ENCODE results near the gene GLP1R. TPM values are rescaled to one million over a fixed set of nuclear protein-coding genes. Genes with fewer than 3 reads are reported as not detected.
A peak's percentile ranks its signal among the peaks of the same experiment; 100 is the strongest.

Gene GLP1R
- total and polyA plus RNA-seq, 4 donors: not detected

DNA sequence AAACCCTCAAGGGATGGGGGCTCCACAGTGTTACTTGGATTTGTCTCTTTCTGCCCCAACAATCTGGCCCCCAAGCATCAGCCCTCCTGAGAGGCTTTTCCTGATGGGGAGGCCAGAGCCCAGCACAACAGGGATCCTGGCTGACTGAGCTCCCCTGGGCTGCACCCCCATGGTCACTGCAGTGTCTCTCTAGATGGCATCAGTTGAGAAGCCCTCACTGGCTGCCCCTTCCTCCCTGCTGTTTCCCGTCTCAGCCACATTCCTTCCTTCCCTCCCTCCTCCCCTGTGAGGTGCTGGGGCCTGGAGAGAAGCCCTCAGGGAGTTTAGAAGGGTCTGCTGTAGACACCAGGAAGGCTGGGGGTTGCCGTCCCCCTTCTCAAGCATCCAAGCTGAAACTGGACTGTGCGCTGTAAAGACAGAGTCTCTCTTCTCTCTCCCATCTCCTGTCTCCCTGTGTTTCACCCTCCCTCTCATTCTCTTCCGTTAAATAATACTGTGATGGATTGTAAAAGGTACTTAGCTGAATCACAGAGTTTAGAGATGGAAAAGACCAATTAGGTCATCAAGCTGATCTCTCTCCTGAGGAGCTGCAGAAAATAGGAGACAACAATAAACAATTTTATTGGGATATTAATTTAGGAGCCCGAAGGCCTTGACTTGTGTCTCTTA lies 36.7 kb downstream of the GLP1R start:
- H3K27me3 ChIP-seq (ENCODE audit: control insufficient read depth in 1 of 2, insufficient read depth in 2 of 2, low read length in 1 of 2): no peaks in the 10 kb centered on the region
- H3K9me3 ChIP-seq (ENCODE audit: control insufficient read depth, low read length): no peaks in the 10 kb centered on the region
- H3K27ac ChIP-seq (ENCODE audit: low read depth in 1 of 2, low read length in 2 of 2): no peak overlapping the region
- H3K4me3 ChIP-seq (ENCODE audit: low read length in 2 of 2): no peak overlapping the region
- DNase-seq (no peak), ATAC-seq (ENCODE audit: low FRiP score) (no peak)
- intact Hi-C loops (cut with DNase I): no loop called here
- 76 to 78% methylated on average over 5 of the region's 5 CpGs for WGBS, 2 donors
- no peaks in the 10 kb centered on the region for H3K4me1 ChIP-seq (ENCODE audit: control insufficient read depth in 1 of 2, insufficient read depth in 2 of 2, low read length in 2 of 2)
- no peaks in the 10 kb centered on the region for H3K36me3 ChIP-seq (ENCODE audit: control insufficient read depth in 1 of 2, insufficient read depth in 2 of 2, low read length in 1 of 2)

DNA sequence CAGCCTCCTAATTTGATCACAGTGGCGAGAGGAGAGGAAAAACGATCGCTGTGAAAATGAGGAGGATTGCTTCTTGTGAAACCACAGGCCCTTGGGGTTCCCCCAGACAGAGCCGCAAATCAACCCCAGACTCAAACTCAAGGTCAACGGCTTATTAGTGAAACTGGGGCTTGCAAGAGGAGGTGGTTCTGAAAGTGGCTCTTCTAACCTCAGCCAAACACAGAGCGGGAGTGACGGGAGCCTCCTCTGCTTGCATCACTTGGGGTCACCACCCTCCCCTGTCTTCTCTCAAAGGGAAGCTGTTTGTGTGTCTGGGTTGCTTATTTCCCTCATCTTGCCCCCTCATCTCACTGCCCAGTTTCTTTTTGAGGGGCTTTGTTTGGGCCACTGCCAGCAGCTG lies 37.7 kb downstream of the GLP1R start:
- intact Hi-C loops (cut with DNase I): no loop called here
- WGBS, 2 donors: 78 to 82% methylated on average over 7 of the region's 7 CpGs

GRCh38 chr6:39086711-39087110 lies 38.1 kb downstream of the GLP1R start:
- 39 to 41% methylated on average over 6 of the region's 6 CpGs for WGBS, 2 donors
- Histone ChIP-seq H3K4me1 (ENCODE audit: control insufficient read depth in 1 of 2, insufficient read depth in 2 of 2, low read length in 2 of 2) (no peaks in the 10 kb centered on the region), H3K9me3 (ENCODE audit: control insufficient read depth, low read length) (no peaks in the 10 kb centered on the region), H3K27ac (ENCODE audit: low read depth in 1 of 2, low read length in 2 of 2) (no peak overlapping the region), H3K36me3 (ENCODE audit: control insufficient read depth in 1 of 2, insufficient read depth in 2 of 2, low read length in 1 of 2) (no peaks in the 10 kb centered on the region), H3K27me3 (ENCODE audit: control insufficient read depth in 1 of 2, insufficient read depth in 2 of 2, low read length in 1 of 2) (no peaks in the 10 kb centered on the region), H3K4me3 (ENCODE audit: low read length in 2 of 2) (no peak overlapping the region)
- intact Hi-C loops (cut with DNase I): no loop called here
- DNase-seq (no peak), ATAC-seq (ENCODE audit: low FRiP score) (no peak)

More for the DNA sequence above, 37.7 kb downstream of the GLP1R start:
- Histone ChIP-seq H3K4me3 (ENCODE audit: low read length in 2 of 2) (no peak overlapping the region), H3K27me3 (ENCODE audit: control insufficient read depth in 1 of 2, insufficient read depth in 2 of 2, low read length in 1 of 2) (no peaks in the 10 kb centered on the region), H3K9me3 (ENCODE audit: control insufficient read depth, low read length) (no peaks in the 10 kb centered on the region), H3K4me1 (ENCODE audit: control insufficient read depth in 1 of 2, insufficient read depth in 2 of 2, low read length in 2 of 2) (no peaks in the 10 kb centered on the region), H3K27ac (ENCODE audit: low read depth in 1 of 2, low read length in 2 of 2) (no peak overlapping the region), H3K36me3 (ENCODE audit: control insufficient read depth in 1 of 2, insufficient read depth in 2 of 2, low read length in 1 of 2) (no peaks in the 10 kb centered on the region)
- DNase-seq (no peak), ATAC-seq (ENCODE audit: low FRiP score) (no peak)

DNA sequence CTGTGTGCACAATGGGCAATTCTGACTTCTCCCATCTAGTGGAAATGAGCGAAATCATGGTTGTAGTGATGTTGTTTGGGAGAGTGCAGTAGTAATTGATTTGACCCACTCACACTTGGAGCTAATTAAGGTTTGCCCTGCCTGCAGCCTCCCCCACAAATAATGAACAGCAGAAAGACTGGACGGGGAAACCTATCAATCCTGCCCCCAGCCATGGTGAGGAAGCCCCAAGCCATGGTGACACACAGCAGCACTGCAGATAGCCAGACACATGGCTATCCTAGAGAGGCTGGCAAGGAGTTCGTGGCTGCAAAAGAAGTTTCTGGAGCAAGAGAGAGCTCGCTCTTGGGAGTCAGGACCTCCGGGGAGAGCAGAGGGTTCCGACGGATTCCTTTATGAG lies 38.6 kb downstream of the GLP1R start:
- Histone ChIP-seq H3K27ac (ENCODE audit: low read depth in 1 of 2, low read length in 2 of 2) (no peak overlapping the region), H3K4me1 (ENCODE audit: control insufficient read depth in 1 of 2, insufficient read depth in 2 of 2, low read length in 2 of 2) (no peaks in the 10 kb centered on the region), H3K9me3 (ENCODE audit: control insufficient read depth, low read length) (no peaks in the 10 kb centered on the region), H3K27me3 (ENCODE audit: control insufficient read depth in 1 of 2, insufficient read depth in 2 of 2, low read length in 1 of 2) (no peaks in the 10 kb centered on the region), H3K4me3 (ENCODE audit: low read length in 2 of 2) (no peak overlapping the region), H3K36me3 (ENCODE audit: control insufficient read depth in 1 of 2, insufficient read depth in 2 of 2, low read length in 1 of 2) (no peaks in the 10 kb centered on the region)
- WGBS, 2 donors: 34 to 48% methylated on average over 7 of the region's 7 CpGs
- DNase-seq (no peak), ATAC-seq (ENCODE audit: low FRiP score) (no peak)
- intact Hi-C loops (cut with DNase I): no loop called here

DNA sequence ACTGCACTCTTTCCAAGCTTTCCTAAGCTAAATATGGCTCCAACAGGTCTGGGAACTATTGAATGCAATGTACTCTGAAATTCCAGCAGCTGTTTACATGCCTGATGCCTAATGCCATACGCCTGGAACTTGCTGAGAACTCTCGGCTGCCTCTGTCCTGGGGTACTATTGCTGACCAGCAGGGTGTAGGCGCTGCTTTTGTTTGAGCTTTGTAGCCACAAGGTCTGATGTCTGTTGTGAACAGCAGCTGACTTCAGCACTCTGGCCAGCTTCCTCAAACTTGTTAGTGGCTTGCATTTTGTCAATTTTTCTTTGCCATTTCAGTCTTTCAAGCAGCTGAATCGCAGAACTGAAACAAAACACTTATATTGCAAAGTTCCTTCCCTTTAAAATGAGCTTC lies 39.8 kb downstream of the GLP1R start:
- DNase-seq (peak in 1 of 2 donors; percentile 74), ATAC-seq (ENCODE audit: low FRiP score) (peak; percentile 35)
- 0 to 2% methylated on average over 4 of the region's 4 CpGs for WGBS, 2 donors
- H3K4me1 ChIP-seq (ENCODE audit: control insufficient read depth in 1 of 2, insufficient read depth in 2 of 2, low read length in 2 of 2): no peaks in the 10 kb centered on the region
- H3K4me3 ChIP-seq (ENCODE audit: low read length in 2 of 2): no peak overlapping the region
- no peaks in the 10 kb centered on the region for H3K9me3 ChIP-seq (ENCODE audit: control insufficient read depth, low read length)
- no peaks in the 10 kb centered on the region for H3K36me3 ChIP-seq (ENCODE audit: control insufficient read depth in 1 of 2, insufficient read depth in 2 of 2, low read length in 1 of 2)
- no peaks in the 10 kb centered on the region for H3K27me3 ChIP-seq (ENCODE audit: control insufficient read depth in 1 of 2, insufficient read depth in 2 of 2, low read length in 1 of 2)
- H3K27ac ChIP-seq (ENCODE audit: low read depth in 1 of 2, low read length in 2 of 2): no peak overlapping the region
- intact Hi-C loops (cut with DNase I): loop anchor here in 1 of 2 donors (2.0 kb wide), 1 partner anchor 222 kb away; no protein-coding TSS in a partner anchor

GRCh38 chr6:39090036-39090435 lies 41.5 kb downstream of the GLP1R start:
- ATAC-seq (ENCODE audit: low FRiP score) (no peak), DNase-seq (no peak)
- WGBS, 2 donors: 60 to 62% methylated on average over 4 of the region's 4 CpGs
- intact Hi-C loops (cut with DNase I): no loop called here
- Histone ChIP-seq H3K4me1 (ENCODE audit: control insufficient read depth in 1 of 2, insufficient read depth in 2 of 2, low read length in 2 of 2) (no peaks in the 10 kb centered on the region), H3K27me3 (ENCODE audit: control insufficient read depth in 1 of 2, insufficient read depth in 2 of 2, low read length in 1 of 2) (no peaks in the 10 kb centered on the region), H3K36me3 (ENCODE audit: control insufficient read depth in 1 of 2, insufficient read depth in 2 of 2, low read length in 1 of 2) (no peaks in the 10 kb centered on the region), H3K9me3 (ENCODE audit: control insufficient read depth, low read length) (no peaks in the 10 kb centered on the region), H3K27ac (ENCODE audit: low read depth in 1 of 2, low read length in 2 of 2) (no peak overlapping the region), H3K4me3 (ENCODE audit: low read length in 2 of 2) (no peak overlapping the region)

- ATAC-seq (ENCODE audit: low FRiP score) (no peak), DNase-seq (no peak)
- Histone ChIP-seq H3K27me3 (ENCODE audit: control insufficient read depth in 1 of 2, insufficient read depth in 2 of 2, low read length in 1 of 2) (no peaks in the 10 kb centered on the region), H3K4me3 (ENCODE audit: low read length in 2 of 2) (no peak overlapping the region), H3K36me3 (ENCODE audit: control insufficient read depth in 1 of 2, insufficient read depth in 2 of 2, low read length in 1 of 2) (no peaks in the 10 kb centered on the region), H3K27ac (ENCODE audit: low read depth in 1 of 2, low read length in 2 of 2) (no peak overlapping the region), H3K4me1 (ENCODE audit: control insufficient read depth in 1 of 2, insufficient read depth in 2 of 2, low read length in 2 of 2) (no peaks in the 10 kb centered on the region), H3K9me3 (ENCODE audit: control insufficient read depth, low read length) (no peaks in the 10 kb centered on the region)
- WGBS, 2 donors: 84 to 87% methylated on average over 7 of the region's 7 CpGs
- intact Hi-C loops (cut with DNase I): no loop called here
Observed at GRCh38 chr6:39091220-39091619, 42.6 kb downstream of the GLP1R start.

DNA sequence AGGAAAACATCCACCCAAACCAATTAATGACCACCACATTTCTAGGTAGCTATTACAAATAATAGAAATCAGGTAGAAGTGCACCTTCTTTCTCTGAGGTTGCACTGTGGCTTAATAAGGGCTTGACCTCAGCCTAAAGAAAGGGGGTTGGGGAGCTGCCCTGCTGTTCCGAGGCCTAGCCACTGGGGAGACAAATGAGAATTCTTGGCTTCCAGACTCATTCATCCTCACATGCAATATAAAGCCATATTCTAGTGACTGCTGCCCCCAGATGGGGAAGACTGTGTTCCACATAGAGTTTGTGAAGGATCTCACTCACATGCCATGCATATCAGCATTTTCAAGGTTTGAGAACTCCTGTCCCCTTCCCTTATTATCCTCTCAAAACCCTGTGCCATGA lies 43.5 kb downstream of the GLP1R start:
- DNase-seq (no peak), ATAC-seq (ENCODE audit: low FRiP score) (no peak)
- no peaks in the 10 kb centered on the region for H3K36me3 ChIP-seq (ENCODE audit: control insufficient read depth in 1 of 2, insufficient read depth in 2 of 2, low read length in 1 of 2)
- no peaks in the 10 kb centered on the region for H3K9me3 ChIP-seq (ENCODE audit: control insufficient read depth, low read length)
- no peak overlapping the region for H3K4me3 ChIP-seq (ENCODE audit: low read length in 2 of 2)
- no peak overlapping the region for H3K27ac ChIP-seq (ENCODE audit: low read depth in 1 of 2, low read length in 2 of 2)
- WGBS, 2 donors: 41 to 51% methylated on average over 1 of the region's 1 CpG
- intact Hi-C loops (cut with DNase I): no loop called here
- no peaks in the 10 kb centered on the region for H3K27me3 ChIP-seq (ENCODE audit: control insufficient read depth in 1 of 2, insufficient read depth in 2 of 2, low read length in 1 of 2)
- H3K4me1 ChIP-seq (ENCODE audit: control insufficient read depth in 1 of 2, insufficient read depth in 2 of 2, low read length in 2 of 2): no peaks in the 10 kb centered on the region

DNA sequence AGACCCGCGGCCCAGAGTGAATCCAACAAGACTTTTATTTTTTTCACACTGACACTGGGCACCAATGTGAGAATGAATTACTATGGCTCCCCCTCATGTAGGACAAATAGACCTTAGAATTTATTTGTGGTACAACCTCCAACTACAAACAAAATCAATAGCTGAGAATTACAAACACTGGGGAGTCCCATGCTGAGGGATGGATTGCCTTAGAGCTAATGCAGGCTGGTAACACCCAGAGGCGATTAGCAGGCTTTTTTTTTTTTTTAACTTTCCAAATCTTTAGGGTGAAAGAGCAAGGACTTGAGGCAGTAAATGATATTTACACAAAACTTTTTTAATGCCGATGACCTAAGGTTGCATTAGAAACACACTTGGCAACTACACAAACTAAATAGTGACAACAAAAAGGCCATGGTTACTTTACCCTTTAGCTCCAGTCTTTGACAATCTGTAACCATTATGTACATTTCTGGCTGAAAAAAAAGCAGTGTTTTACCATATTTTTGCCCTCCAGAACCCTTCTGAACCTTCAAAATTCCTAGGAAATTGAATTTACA lies 44.6 kb downstream of the GLP1R start:
- WGBS, 2 donors: 81 to 87% methylated on average over 4 of the region's 4 CpGs

More for the DNA sequence above, 44.6 kb downstream of the GLP1R start:
- Histone ChIP-seq H3K4me3 (ENCODE audit: low read length in 2 of 2) (no peak overlapping the region), H3K36me3 (ENCODE audit: control insufficient read depth in 1 of 2, insufficient read depth in 2 of 2, low read length in 1 of 2) (no peaks in the 10 kb centered on the region), H3K9me3 (ENCODE audit: control insufficient read depth, low read length) (no peaks in the 10 kb centered on the region), H3K4me1 (ENCODE audit: control insufficient read depth in 1 of 2, insufficient read depth in 2 of 2, low read length in 2 of 2) (no peaks in the 10 kb centered on the region), H3K27me3 (ENCODE audit: control insufficient read depth in 1 of 2, insufficient read depth in 2 of 2, low read length in 1 of 2) (no peaks in the 10 kb centered on the region), H3K27ac (ENCODE audit: low read depth in 1 of 2, low read length in 2 of 2) (no peak overlapping the region)
- intact Hi-C loops (cut with DNase I): no loop called here
- ATAC-seq (ENCODE audit: low FRiP score) (no peak), DNase-seq (no peak)
